ENCODE measurements around the gene GABBR2.

Gene GABBR2

GRCh38 chr9:98429613-98430012 lies 279.1 kb downstream of the GABBR2 start:
- DNase-seq: no peak

GRCh38 chr9:98428454-98428853 lies 280.3 kb downstream of the GABBR2 start:
- DNase-seq: no peak

- DNase-seq: no peak
Observed at GRCh38 chr9:98427491-98427890, 281.2 kb downstream of the GABBR2 start.

- no peak for DNase-seq
Observed at GRCh38 chr9:98425079-98425478, 283.7 kb downstream of the GABBR2 start.

- no peak for DNase-seq
Observed at GRCh38 chr9:98419260-98419603, 289.5 kb downstream of the GABBR2 start.

- DNase-seq: no peak
Observed at GRCh38 chr9:98418578-98419259, 290.0 kb downstream of the GABBR2 start.

GRCh38 chr9:98416294-98417248 lies 292.2 kb downstream of the GABBR2 start:
- DNase-seq: no peak

- no peak for DNase-seq
Observed at GRCh38 chr9:98415782-98416181, 293.0 kb downstream of the GABBR2 start.

- DNase-seq: no peak
Observed at GRCh38 chr9:98413084-98413483, 295.7 kb downstream of the GABBR2 start.

GRCh38 chr9:98412101-98412842 lies 296.5 kb downstream of the GABBR2 start:
- no peak for DNase-seq

- no peak for DNase-seq
Observed at GRCh38 chr9:98410185-98410697, 298.5 kb downstream of the GABBR2 start.

GRCh38 chr9:98409719-98410118 lies 299.0 kb downstream of the GABBR2 start:
- DNase-seq: no peak

GRCh38 chr9:98406469-98406868 lies 302.3 kb downstream of the GABBR2 start:
- DNase-seq: no peak

- no peak for DNase-seq
Observed at GRCh38 chr9:98404237-98404636, 304.5 kb downstream of the GABBR2 start.

- no peak for DNase-seq
Observed at GRCh38 chr9:98403715-98404114, 305.0 kb downstream of the GABBR2 start.

GRCh38 chr9:98402019-98402840 lies 306.5 kb downstream of the GABBR2 start:
- no peak for DNase-seq

- DNase-seq: no peak
Observed at GRCh38 chr9:98401140-98402018, 307.4 kb downstream of the GABBR2 start.

GRCh38 chr9:98399950-98400683 lies 308.6 kb downstream of the GABBR2 start:
- no peak for DNase-seq

- no peak for DNase-seq
Observed at GRCh38 chr9:98396656-98397055, 312.1 kb downstream of the GABBR2 start.

- no peak for DNase-seq
Observed at GRCh38 chr9:98396236-98396635, 312.5 kb downstream of the GABBR2 start.

- no peak for DNase-seq
Observed at GRCh38 chr9:98391867-98392266, 316.9 kb downstream of the GABBR2 start.
